H9 (cell line): Measurements from ENCODE around the gene MEMO1. TPM values are rescaled to one million over a fixed set of nuclear protein-coding genes. Genes with fewer than 3 reads are reported as not detected.

Source experiments
- DNase-seq: peaks from one replicate; pipeline ENCODE4 v3.0.0-alpha.2; 2017
- H2AFZ ChIP-seq: one replicate; pipeline ENCODE4 v1.6.1; 2013; ENCODE audit warnings: mild to moderate bottlenecking, low read length, control low read depth, moderate library complexity
- H2AK5ac ChIP-seq: 2 replicates; pipeline ENCODE4 v1.6.1; 2013; ENCODE audit warnings: low read length, control low read depth, mixed read lengths; ENCODE audit not compliant: insufficient read length
- H2BK120ac ChIP-seq: one replicate; pipeline ENCODE4 v1.6.1; 2013; ENCODE audit warnings: low read depth, mild to moderate bottlenecking, low read length, control low read depth, inconsistent platforms; ENCODE audit not compliant: poor library complexity, severe bottlenecking
- H2BK12ac ChIP-seq: 2 replicates; pipeline ENCODE4 v1.6.1; 2013; ENCODE audit warnings: low read length, control low read depth, mixed read lengths, low read depth; ENCODE audit not compliant: insufficient read length
- H2BK15ac ChIP-seq: 2 replicates; pipeline ENCODE4 v1.6.1; 2013; ENCODE audit warnings: low read depth, low read length, control low read depth
- H2BK20ac ChIP-seq: one replicate; pipeline ENCODE4 v1.6.1; 2013; ENCODE audit warnings: low read depth, mild to moderate bottlenecking, low read length, control low read depth, inconsistent platforms; ENCODE audit not compliant: poor library complexity, severe bottlenecking
- H2BK5ac ChIP-seq: 2 replicates; pipeline ENCODE4 v1.6.1; 2013; ENCODE audit warnings: low read length, control low read depth, mixed read lengths; ENCODE audit not compliant: insufficient read length
- H3K14ac ChIP-seq: 2 replicates; pipeline ENCODE4 v1.6.1; 2013; ENCODE audit warnings: low read length, control low read depth; ENCODE audit not compliant: insufficient read depth
- H3K18ac ChIP-seq: 2 replicates; pipeline ENCODE4 v1.6.1; 2013; ENCODE audit warnings: low read depth, mild to moderate bottlenecking, mixed read lengths, low read length, control low read depth; ENCODE audit not compliant: insufficient read length
- H3K23ac ChIP-seq: 2 replicates; pipeline ENCODE4 v1.6.1; 2013; ENCODE audit warnings: low read length, control low read depth, mixed read lengths, low read depth; ENCODE audit not compliant: insufficient read length
- H3K23me2 ChIP-seq: 2 replicates; pipeline ENCODE4 v1.6.1; 2013; ENCODE audit warnings: low read depth, mild to moderate bottlenecking, mixed read lengths, low read length, control low read depth; ENCODE audit not compliant: insufficient read length, poor library complexity, severe bottlenecking
- H3K27ac ChIP-seq: 2 replicates; pipeline ENCODE4 v1.5.1; 2013; ENCODE audit warnings: low read length, control low read depth, mixed read lengths, low read depth; ENCODE audit not compliant: insufficient read length
- H3K27me3 ChIP-seq: 2 replicates; pipeline ENCODE4 v1.6.1; 2013; ENCODE audit warnings: low read length, control low read depth, inconsistent platforms; ENCODE audit not compliant: insufficient read depth
- H3K4ac ChIP-seq: 2 replicates; pipeline ENCODE4 v1.6.1; 2013; ENCODE audit warnings: low read depth, mild to moderate bottlenecking, control low read depth, inconsistent platforms, low read length, moderate library complexity
- H3K4me1 ChIP-seq: 2 replicates; pipeline ENCODE4 v1.6.1; 2013; ENCODE audit warnings: low read length, control low read depth, inconsistent platforms; ENCODE audit not compliant: insufficient read depth
- H3K4me2 ChIP-seq: 2 replicates; pipeline ENCODE4 v1.6.1; 2013; ENCODE audit warnings: low read length, control low read depth, mixed read lengths; ENCODE audit not compliant: insufficient read length, insufficient read depth
- H3K56ac ChIP-seq: 2 replicates; pipeline ENCODE4 v1.6.1; 2013; ENCODE audit warnings: low read depth, mild to moderate bottlenecking, mixed read lengths, low read length, control low read depth; ENCODE audit not compliant: insufficient read length
- H3K79me1 ChIP-seq: 2 replicates; pipeline ENCODE4 v1.6.1; 2013; ENCODE audit warnings: low read depth, mild to moderate bottlenecking, moderate library complexity, low read length, control low read depth, inconsistent platforms; ENCODE audit not compliant: insufficient read depth, poor library complexity, severe bottlenecking
- H3K79me2 ChIP-seq: 2 replicates; pipeline ENCODE4 v1.6.1; 2013; ENCODE audit warnings: low read length, control low read depth, inconsistent platforms; ENCODE audit not compliant: insufficient read depth
- H3K9ac ChIP-seq: 2 replicates; pipeline ENCODE4 v1.6.1; 2013; ENCODE audit warnings: low read length, control low read depth, mixed read lengths; ENCODE audit not compliant: insufficient read length; ENCODE audit errors: extremely low read depth
- H3K9me3 ChIP-seq: one replicate; pipeline ENCODE4 v1.6.1; 2013; ENCODE audit warnings: low read depth, low read length, inconsistent platforms; ENCODE audit not compliant: control insufficient read depth
- H3T11ph ChIP-seq: one replicate; pipeline ENCODE4 v1.6.1; 2013; ENCODE audit warnings: mild to moderate bottlenecking, low read length, control low read depth, inconsistent platforms
- H4K20me1 ChIP-seq: one replicate; pipeline ENCODE4 v1.6.1; 2013; ENCODE audit not compliant: control insufficient read depth, insufficient read length, insufficient read depth
- H4K5ac ChIP-seq: 2 replicates; pipeline ENCODE4 v1.6.1; 2013; ENCODE audit warnings: low read depth, mild to moderate bottlenecking, mixed read lengths, low read length, control low read depth; ENCODE audit not compliant: insufficient read length
- H4K8ac ChIP-seq: replicated peaks from 2 replicates; pipeline ENCODE4 v1.6.1; 2013; ENCODE audit warnings: low read length, control low read depth, mixed read lengths, low read depth; ENCODE audit not compliant: insufficient read length
- H4K91ac ChIP-seq: 2 replicates; pipeline ENCODE4 v1.6.1; 2013; ENCODE audit warnings: low read depth, mild to moderate bottlenecking, moderate library complexity, mixed read lengths, low read length, control low read depth; ENCODE audit not compliant: insufficient read length
- H3K27ac Mint-ChIP-seq, 3 experiments: 2 replicates in 2 of 3; 3 replicates in 1 of 3; pipeline ENCODE4 v1.8.0; 2020 to 2021; ENCODE audit warnings: mixed read lengths in 3 of 3, mild to moderate bottlenecking in 1 of 3, moderate library complexity in 1 of 3
- H3K27me3 Mint-ChIP-seq: 2 replicates; pipeline ENCODE4 v1.8.0; 2021; ENCODE audit warnings: low read depth, mild to moderate bottlenecking, moderate library complexity, mixed read lengths
- H3K36me3 Mint-ChIP-seq, 3 experiments: 2 replicates in 2 of 3; 3 replicates in 1 of 3; pipeline ENCODE4 v1.8.0; 2020 to 2021; ENCODE audit warnings: low read depth in 3 of 3, mixed read lengths in 3 of 3; ENCODE audit not compliant: insufficient read depth in 1 of 3
- H3K4me1 Mint-ChIP-seq, 2 experiments: 2 replicates each; pipeline ENCODE4 v1.8.0; 2020; ENCODE audit warnings: mixed read lengths in 2 of 2
- H3K4me3 Mint-ChIP-seq, 2 experiments: 2 replicates in 1 of 2; 3 replicates in 1 of 2; pipeline ENCODE4 v1.8.0; 2020 to 2021; ENCODE audit warnings: mild to moderate bottlenecking in 2 of 2, mixed read lengths in 2 of 2, moderate library complexity in 1 of 2
- H3K9me3 Mint-ChIP-seq, 2 experiments: 2 replicates in 1 of 2; 3 replicates in 1 of 2; pipeline ENCODE4 v1.8.0; 2020; ENCODE audit warnings: mild to moderate bottlenecking in 2 of 2, mixed read lengths in 2 of 2, moderate library complexity in 1 of 2
- WGBS: extraction: QIAGEN DNeasy Blood & Tissue Kit; methylation state at CpG from one replicate; pipeline ENCODE4 v1.1.7; 2013; ENCODE audit warnings: missing lambda C conversion rate, low lambda C conversion rate, mixed read lengths; ENCODE audit not compliant: insufficient read length; ENCODE audit errors: extremely low coverage; 5-methylcytosine and 5-hydroxymethylcytosine counted together
- total RNA-seq: library from RNA; stranded (reverse); gene quantifications from 2 replicates; pipeline ENCODE4 v1.2.1, GENCODE V29; 2021
- TF ChIP-seq, protein P1 (sequence below): fragments of 200-600 bp; sonication (generic); conservative IDR thresholded peaks from 3 replicates; pipeline ENCODE4 v1.8.0; 2021; ENCODE audit warnings: antibody characterized with exemption, mild to moderate bottlenecking

MEMO1 gene
- total RNA-seq, 1 experiment from 2014 or later: 49.4 TPM

- Histone ChIP-seq H3K79me1 (peaks cover 13% of the 10 kb centered on the region), H4K8ac (no peak overlapping the region), H2AK5ac (no peak overlapping the region), H2AFZ (no peak overlapping the region), H4K20me1 (no peaks in the 10 kb centered on the region), H2BK15ac (no peak overlapping the region), H3K4me1 (no peaks in the 10 kb centered on the region; the same call in 1 of the 2 replicates), H3K27me3 (no peaks in the 10 kb centered on the region), H3K14ac (no peak overlapping the region), H4K5ac (no peak overlapping the region), H3K23me2 (no peaks in the 10 kb centered on the region), H3K9ac (no peak overlapping the region), H4K91ac (no peak overlapping the region), H2BK20ac (no peak overlapping the region), H3K56ac (no peak overlapping the region), H3K27ac (no peak overlapping the region), H3K18ac (no peak overlapping the region), H3T11ph (no peak overlapping the region), H3K23ac (no peak overlapping the region), H2BK5ac (no peak overlapping the region), H3K4me2 (no peak overlapping the region), H2BK12ac (no peak overlapping the region), H3K4ac (no peak overlapping the region), H2BK120ac (no peak overlapping the region), H3K79me2 (peaks cover 5% of the 10 kb centered on the region; the same call in 1 of the 2 replicates), H3K9me3 (no peaks in the 10 kb centered on the region)
- TF ChIP-seq, protein P1, sequence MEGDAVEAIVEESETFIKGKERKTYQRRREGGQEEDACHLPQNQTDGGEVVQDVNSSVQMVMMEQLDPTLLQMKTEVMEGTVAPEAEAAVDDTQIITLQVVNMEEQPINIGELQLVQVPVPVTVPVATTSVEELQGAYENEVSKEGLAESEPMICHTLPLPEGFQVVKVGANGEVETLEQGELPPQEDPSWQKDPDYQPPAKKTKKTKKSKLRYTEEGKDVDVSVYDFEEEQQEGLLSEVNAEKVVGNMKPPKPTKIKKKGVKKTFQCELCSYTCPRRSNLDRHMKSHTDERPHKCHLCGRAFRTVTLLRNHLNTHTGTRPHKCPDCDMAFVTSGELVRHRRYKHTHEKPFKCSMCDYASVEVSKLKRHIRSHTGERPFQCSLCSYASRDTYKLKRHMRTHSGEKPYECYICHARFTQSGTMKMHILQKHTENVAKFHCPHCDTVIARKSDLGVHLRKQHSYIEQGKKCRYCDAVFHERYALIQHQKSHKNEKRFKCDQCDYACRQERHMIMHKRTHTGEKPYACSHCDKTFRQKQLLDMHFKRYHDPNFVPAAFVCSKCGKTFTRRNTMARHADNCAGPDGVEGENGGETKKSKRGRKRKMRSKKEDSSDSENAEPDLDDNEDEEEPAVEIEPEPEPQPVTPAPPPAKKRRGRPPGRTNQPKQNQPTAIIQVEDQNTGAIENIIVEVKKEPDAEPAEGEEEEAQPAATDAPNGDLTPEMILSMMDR: no peak
- Mint-ChIP-seq H3K36me3 (peaks cover 0 to 2% (median 0%) of the 10 kb centered on the region in 3 experiments; a peak in 2 of 7 replicates), H3K4me3 (no peak overlapping the region), H3K4me1 (peaks cover 0 to 4% of the 10 kb centered on the region in 2 experiments), H3K27me3 (no peaks in the 10 kb centered on the region), H3K27ac (no peak overlapping the region; a peak in 1 of 7 replicates), H3K9me3 (no peaks in the 10 kb centered on the region)
- no CpG with 5 or more reads among the region's 3 CpGs for WGBS
- no peak for DNase-seq
Observed at GRCh38 chr2:31986906-31987305, 23.9 kb downstream of the MEMO1 start.
